PC-3 (cell line): ENCODE data around the gene CLIP1. TPM values are rescaled to one million over a fixed set of nuclear protein-coding genes. Genes with fewer than 3 reads are reported as not detected.
"Not testable (repeated sequence)": the region's sequence is repeated elsewhere in the genome, so short reads cannot be mapped to it uniquely, and the experiment has no call there.

Experiments used
- ATAC-seq: fragments of 200-7000 bp; cut with Tn5 transposase; 2 replicates; pipeline ENCODE4 v1.9.1; 2020; ENCODE audit warnings: mild to moderate bottlenecking, moderate library complexity
- Bru-seq: library from RNA; stranded (reverse); fragments of 400-500 nt; gene quantifications from one replicate; lab custom pipeline; 2021; lab: Mats Ljungman, UMichigan
- BruChase-seq, 2 experiments: library from RNA; stranded (reverse); fragments of 400-500 nt; gene quantifications; one replicate each; lab custom pipeline; 2021; lab: Mats Ljungman, UMichigan
- BruUV-seq: library from RNA; stranded (reverse); fragments of 400-500 nt; replicated peaks from 2 replicates; lab custom pipeline; 2021; lab: Mats Ljungman, UMichigan
- CTCF ChIA-PET: fragments of 300-600 bp; sonication (Branson Sonifier 250); formaldehyde crosslinking; loops from one replicate; lab custom pipeline; 2022; ENCODE audit warnings: antibody characterized with exemption; lab: Charles Lee
- POLR2A ChIA-PET: fragments of 300-600 bp; sonication (Branson Sonifier 250); formaldehyde crosslinking; loops from one replicate; lab custom pipeline; 2022; ENCODE audit warnings: antibody characterized with exemption; ENCODE audit not compliant: unreplicated experiment; lab: Charles Lee
- DNase-seq: peaks from one replicate; pipeline ENCODE4 v3.0.0-alpha.2; 2015
- H2AFZ ChIP-seq: fragments of 300-600 bp; sonication (generic); 2 replicates; pipeline ENCODE4 v1.6.0; 2016; ENCODE audit warnings: antibody characterized with exemption, low read length
- H3F3A ChIP-seq: fragments of 300-600 bp; sonication (generic); one replicate; pipeline ENCODE4 v1.6.0; 2017; ENCODE audit warnings: antibody characterized with exemption, low read length, control low read depth, mild to moderate bottlenecking; ENCODE audit not compliant: unreplicated experiment
- H3K27ac ChIP-seq: fragments of 300-600 bp; sonication (generic); 2 replicates; pipeline ENCODE4 v1.5.1; 2016; ENCODE audit warnings: mild to moderate bottlenecking, low read length
- H3K27me3 ChIP-seq: fragments of 300-600 bp; sonication (generic); 2 replicates; pipeline ENCODE4 v1.6.1; 2016; ENCODE audit warnings: low read length, mixed read lengths
- H3K36me3 ChIP-seq: fragments of 300-600 bp; sonication (generic); 2 replicates; pipeline ENCODE4 v1.6.1; 2016; ENCODE audit warnings: low read depth, mixed run types, low read length, mixed read lengths
- H3K4me1 ChIP-seq: fragments of 300-600 bp; sonication (generic); 2 replicates; pipeline ENCODE4 v1.5.1; 2016; ENCODE audit warnings: low read length; ENCODE audit not compliant: insufficient read depth
- H3K4me2 ChIP-seq: fragments of 300-600 bp; sonication (generic); 2 replicates; pipeline ENCODE4 v1.6.0; 2016; ENCODE audit warnings: low read length
- H3K4me3 ChIP-seq: fragments of 300-600 bp; sonication (generic); 2 replicates; pipeline ENCODE4 v1.5.1; 2016; ENCODE audit warnings: mild to moderate bottlenecking, low read length, mixed read lengths
- H3K79me2 ChIP-seq: fragments of 300-600 bp; sonication (generic); 2 replicates; pipeline ENCODE4 v1.6.1; 2017; ENCODE audit warnings: low read length, mixed read lengths
- H3K9ac ChIP-seq: fragments of 300-600 bp; sonication (generic); 2 replicates; pipeline ENCODE4 v1.6.0; 2016; ENCODE audit warnings: mild to moderate bottlenecking, low read length
- H3K9me2 ChIP-seq: fragments of 300-600 bp; sonication (generic); replicated peaks from 2 replicates; pipeline ENCODE4 v1.6.1; 2016; ENCODE audit warnings: mixed run types, low read length, mixed read lengths
- H3K9me3 ChIP-seq: fragments of 300-600 bp; sonication (generic); 2 replicates; pipeline ENCODE4 v1.6.1; 2016; ENCODE audit warnings: low read length, mixed read lengths
- H4K20me1 ChIP-seq: fragments of 300-600 bp; sonication (generic); 2 replicates; pipeline ENCODE4 v1.6.1; 2016; ENCODE audit warnings: low read length, mixed read lengths
- CTCF ChIP-seq: fragments of 300-600 bp; sonication (generic); conservative IDR thresholded peaks from 2 replicates; pipeline ENCODE4 v1.5.1; 2017; ENCODE audit warnings: antibody characterized with exemption, low read depth, mild to moderate bottlenecking, low read length
- EZH2 ChIP-seq: fragments of 300-600 bp; sonication (generic); IDR thresholded peaks from one replicate; pipeline ENCODE4 v1.6.1; 2017; ENCODE audit warnings: antibody characterized with exemption, mild to moderate bottlenecking, low read length; ENCODE audit not compliant: unreplicated experiment
- EZH2phosphoT487 ChIP-seq: fragments of 300-600 bp; sonication (generic); IDR thresholded peaks from 2 replicates; pipeline ENCODE4 v1.6.1; 2018; ENCODE audit warnings: mild to moderate bottlenecking, antibody characterized with exemption, low read length, borderline replicate concordance
- intact Hi-C: fragments of 100-400 bp; cut with micrococcal nuclease; formaldehyde crosslinking; loops from 2 replicates; pipeline ENCODE4 v1.9.0; 2023
- long read RNA-seq: library from polyadenylated mRNA; unstranded; transcript quantifications from one replicate; pipeline ENCODE4 v2.0.0, GENCODE V29; 2021; ENCODE audit not compliant: unreplicated experiment
- total RNA-seq: library from RNA; depleted of rRNA; stranded (reverse); fragments of >200 nt; gene quantifications from 2 replicates; pipeline ENCODE4 v1.2.3, GENCODE V29; 2014; rRNA removed

The CLIP1 gene
- total RNA-seq (46.4 and 57.9 TPM in 2 replicates), Bru-seq, nascent RNA (percentile 90 among the genes with signal in this experiment), BruChase-seq, experiment 1, labeled RNA remaining after a 6-hour chase (percentile 88 among the genes with signal in this experiment), BruChase-seq, experiment 2, labeled RNA remaining after a 2-hour chase (percentile 86 among the genes with signal in this experiment)
- long read RNA-seq, full-length matches to known transcripts = 12 of 211 reads
- long read RNA-seq, partial matches to known transcripts = 158 of 211 reads
- long read RNA-seq, other reads (novel, unspliced or antisense) = 41 of 211 reads

GRCh38 chr12:122421821-122422729 is at the start of gene CLIP1:
CLIP1 (minus strand) TSS chr12:122422669; CDS start chr12:122380452, 42,217 bp downstream.
- POLR2A ChIA-PET = interaction anchor here (0.5 to 0.6 kb wide), 3 partner anchors 22 to 48 kb away, joined by 3 to 8 read pairs (median 5); no protein-coding TSS in a partner anchor
- Histone ChIP-seq H3K9me3 (no peaks in the 10 kb centered on the region), H3K27ac (peak within 1 kb of the TSS; percentile 86), H3K36me3 (no peaks in the 10 kb centered on the region), H3K4me1 (peaks cover 40% of the 10 kb centered on the region), H3K4me3 (peak within 1 kb of the TSS; percentile 86), H2AFZ (peak within 1 kb of the TSS; percentile 82), H3K9me2 (no peaks in the 10 kb centered on the region), H4K20me1 (no peaks in the 10 kb centered on the region), H3K27me3 (no peaks in the 10 kb centered on the region), H3K79me2 (peaks cover 62% of the 10 kb centered on the region), H3F3A (no peaks in the 10 kb centered on the region), H3K4me2 (peak within 1 kb of the TSS; percentile 82), H3K9ac (peak within 1 kb of the TSS; percentile 93)
- ATAC-seq = peak; percentile 73
- peak; percentile 74 for DNase-seq
- BruUV-seq = no TSS peak
- CTCF ChIA-PET = interaction anchor here (0.5 to 1.8 kb wide), 4 partner anchors 16 to 104 kb away, joined by 3 to 8 read pairs (median 4); no protein-coding TSS in a partner anchor
- intact Hi-C loops = loop anchor here (1.0 kb wide), 3 partner anchors 22 to 49 kb away; no protein-coding TSS in a partner anchor
- TF ChIP-seq CTCF = peak; percentile 55
- TF ChIP-seq EZH2phosphoT487 = no peak

GRCh38 chr12:122471324-122472226 is 49.1 kb upstream of the CLIP1 start:
- Histone ChIP-seq H3K27me3 (no peaks in the 10 kb centered on the region), H3K9me2 (no peaks in the 10 kb centered on the region), H3K79me2 (no peaks in the 10 kb centered on the region), H4K20me1 (no peaks in the 10 kb centered on the region), H2AFZ (no peak overlapping the region), H3K27ac (no peak overlapping the region), H3K4me2 (no peak overlapping the region), H3K36me3 (peaks cover 36% of the 10 kb centered on the region), H3F3A (peaks cover 3% of the 10 kb centered on the region), H3K4me1 (peaks cover 5% of the 10 kb centered on the region), H3K9ac (no peak overlapping the region), H3K9me3 (no peaks in the 10 kb centered on the region), H3K4me3 (no peak overlapping the region)
- ChIA-PET POLR2A (interaction anchor here (0.6 kb wide), 2 partner anchors 22 to 165 kb away, joined by 3 to 4 read pairs; no protein-coding TSS in a partner anchor), CTCF (interaction anchor here (0.6 to 2.0 kb wide), 6 partner anchors 9 to 559 kb away, joined by 3 to 80 read pairs (median 4); no protein-coding TSS in a partner anchor)
- DNase-seq = peak; percentile 85
- BruUV-seq = no TSS peak
- peak; percentile 83 for ATAC-seq
- TF ChIP-seq EZH2phosphoT487 (no peak), EZH2 (no peak), CTCF (peak; percentile 94)
- intact Hi-C loops = loop anchor here (1.0 kb wide), 4 partner anchors 22 to 135 kb away; no protein-coding TSS in a partner anchor

GRCh38 chr12:122470576-122470975 is 48.1 kb upstream of the CLIP1 start:
- H3K4me2 ChIP-seq, H3F3A ChIP-seq, H3K9ac ChIP-seq, H2AFZ ChIP-seq, intact Hi-C loops, H3K27me3 ChIP-seq, H3K4me3 ChIP-seq, H3K27ac ChIP-seq, H3K9me2 ChIP-seq, H3K9me3 ChIP-seq, H3K79me2 ChIP-seq, BruUV-seq, DNase-seq, H3K4me1 ChIP-seq, ATAC-seq, H4K20me1 ChIP-seq: not testable (repeated sequence)
- CTCF ChIA-PET = interaction anchor here (0.7 to 2.0 kb wide), 2 partner anchors 71 to 558 kb away, joined by 3 to 80 read pairs; no protein-coding TSS in a partner anchor
- POLR2A ChIA-PET = interaction anchor here (0.7 kb wide), 1 partner anchor 48 kb away, joined by 3 read pairs; the partner anchor contains the start of gene CLIP1
- H3K36me3 ChIP-seq = peaks cover 26% of the 10 kb centered on the region

GRCh38 chr12:122469856-122470255 is 47.4 kb upstream of the CLIP1 start:
- ATAC-seq, BruUV-seq, H4K20me1 ChIP-seq, intact Hi-C loops, H3K4me2 ChIP-seq, H3F3A ChIP-seq, H3K79me2 ChIP-seq, DNase-seq, H3K9me2 ChIP-seq, H3K4me3 ChIP-seq, H3K27me3 ChIP-seq, H3K4me1 ChIP-seq, H2AFZ ChIP-seq, H3K9me3 ChIP-seq, H3K9ac ChIP-seq, H3K27ac ChIP-seq: not testable (repeated sequence)
- H3K36me3 ChIP-seq = peaks cover 22% of the 10 kb centered on the region
- ChIA-PET POLR2A (interaction anchor here (0.7 to 0.8 kb wide), 2 partner anchors 48 to 70 kb away, joined by 3 to 4 read pairs; partner anchors contain the start of gene CLIP1), CTCF (interaction anchor here (0.6 kb wide), 2 partner anchors 48 to 70 kb away, joined by 3 read pairs; partner anchors contain the start of gene CLIP1)
